Calu3 (cell line): Measurements from ENCODE around the gene CCNA2. TPM values are rescaled to one million over a fixed set of nuclear protein-coding genes. Genes with fewer than 3 reads are reported as not detected.
A peak's percentile ranks its signal among the peaks of the same experiment; 100 is the strongest.

ENCODE experiments used
- BruUV-seq: library from RNA; stranded (reverse); fragments of 400-500 nt; replicated peaks from 2 replicates; lab custom pipeline; 2021; lab: Mats Ljungman, UMichigan
- CTCF ChIA-PET: fragments of 300-600 bp; sonication (Branson Sonifier 250); formaldehyde crosslinking; loops from one replicate; lab custom pipeline; 2022; ENCODE audit warnings: antibody characterized with exemption; lab: Charles Lee
- DNase-seq: peaks from one replicate; pipeline ENCODE4 v3.0.0; 2022
- H3K27ac Mint-ChIP-seq: one replicate; pipeline ENCODE4 v1.8.0; 2022; ENCODE audit warnings: mixed read lengths; ENCODE audit not compliant: unreplicated experiment
- H3K27me3 Mint-ChIP-seq: one replicate; pipeline ENCODE4 v1.8.0; 2022; ENCODE audit warnings: mixed read lengths; ENCODE audit not compliant: unreplicated experiment
- H3K36me3 Mint-ChIP-seq: one replicate; pipeline ENCODE4 v1.8.0; 2022; ENCODE audit warnings: mild to moderate bottlenecking, moderate library complexity, mixed read lengths; ENCODE audit not compliant: insufficient read depth, unreplicated experiment
- H3K4me1 Mint-ChIP-seq: one replicate; pipeline ENCODE4 v1.8.0; 2022; ENCODE audit warnings: mild to moderate bottlenecking, low read depth, mixed read lengths; ENCODE audit not compliant: unreplicated experiment
- H3K4me3 Mint-ChIP-seq: one replicate; pipeline ENCODE4 v1.8.0; 2022; ENCODE audit warnings: mild to moderate bottlenecking, low read depth, moderate library complexity, mixed read lengths; ENCODE audit not compliant: unreplicated experiment
- H3K9me3 Mint-ChIP-seq: one replicate; pipeline ENCODE4 v1.8.0; 2022; ENCODE audit warnings: low read depth, mixed read lengths; ENCODE audit not compliant: unreplicated experiment
- CTCF ChIP-seq: fragments of 200-600 bp; IDR thresholded peaks from one replicate; pipeline ENCODE4 v1.8.0; 2022; ENCODE audit warnings: antibody characterized with exemption; ENCODE audit not compliant: unreplicated experiment
- intact Hi-C: fragments of 100-400 bp; cut with micrococcal nuclease; formaldehyde crosslinking; loops from one replicate; pipeline ENCODE4 v1.10.0; 2022; ENCODE audit not compliant: unreplicated experiment
- total RNA-seq: library from RNA; stranded (reverse); gene quantifications from 2 replicates; pipeline ENCODE4 v1.2.3, GENCODE V29; 2022

CCNA2 gene
- total RNA-seq, 1 experiment from 2014 or later = 32.6 TPM

GRCh38 chr4:121829511-121829910 is 5.8 kb upstream of the CCNA2 start:
- BruUV-seq = no TSS peak
- Mint-ChIP-seq H3K4me1 (no peaks in the 10 kb centered on the region), H3K4me3 (no peak overlapping the region), H3K27ac (no peak overlapping the region), H3K27me3 (no peaks in the 10 kb centered on the region), H3K36me3 (no peaks in the 10 kb centered on the region), H3K9me3 (no peaks in the 10 kb centered on the region)
- intact Hi-C loops = no loop called here
- DNase-seq = no peak
- TF ChIP-seq CTCF = no peak
- CTCF ChIA-PET = interaction anchor here (0.6 kb wide), 1 partner anchor 1377 kb away, joined by 4 read pairs; no protein-coding TSS in a partner anchor

GRCh38 chr4:121827853-121828252 is 4.2 kb upstream of the CCNA2 start:
- peaks cover 15% of the 10 kb centered on the region for H3K36me3 Mint-ChIP-seq
- H3K4me1 Mint-ChIP-seq = no peaks in the 10 kb centered on the region
- H3K27ac Mint-ChIP-seq = no peak overlapping the region
- intact Hi-C loops = no loop called here
- DNase-seq = no peak
- CTCF ChIA-PET = no interaction called here
- H3K9me3 Mint-ChIP-seq = no peaks in the 10 kb centered on the region
- no peak overlapping the region for H3K4me3 Mint-ChIP-seq
- no TSS peak for BruUV-seq
- TF ChIP-seq CTCF = no peak
- H3K27me3 Mint-ChIP-seq = no peaks in the 10 kb centered on the region

- Mint-ChIP-seq H3K4me3 (no peak overlapping the region), H3K36me3 (peaks cover 21% of the 10 kb centered on the region), H3K27me3 (no peaks in the 10 kb centered on the region), H3K4me1 (no peaks in the 10 kb centered on the region), H3K27ac (no peak overlapping the region), H3K9me3 (no peaks in the 10 kb centered on the region)
- no peak for TF ChIP-seq CTCF
- BruUV-seq = no TSS peak
- intact Hi-C loops = loop anchor here (1.0 kb wide), 1 partner anchor 21 kb away; no protein-coding TSS in a partner anchor
- DNase-seq = no peak
- CTCF ChIA-PET = no interaction called here
Measured at GRCh38 chr4:121824950-121825349, 1.3 kb upstream of the CCNA2 start.

- no peak for TF ChIP-seq CTCF
- H3K27me3 Mint-ChIP-seq = no peaks in the 10 kb centered on the region
- peaks cover 24% of the 10 kb centered on the region for H3K36me3 Mint-ChIP-seq
- H3K9me3 Mint-ChIP-seq = no peaks in the 10 kb centered on the region
- no peak for DNase-seq
- H3K4me3 Mint-ChIP-seq = peak overlapping the region; percentile 88
- H3K27ac Mint-ChIP-seq = peak overlapping the region; percentile 85
- intact Hi-C loops = no loop called here
- CTCF ChIA-PET = no interaction called here
- peaks cover 4% of the 10 kb centered on the region for H3K4me1 Mint-ChIP-seq
- BruUV-seq = TSS peak; percentile 74
Measured at GRCh38 chr4:121824171-121824527, 466 bp upstream of the CCNA2 start.
